GM21526 (cell line): ENCODE results near the gene SKI.

Source experiments
- ATAC-seq: cut with Tn5 transposase; IDR thresholded peaks from one replicate; pipeline ENCODE4 v1.9.1; 2021; ENCODE audit warnings: moderate library complexity; ENCODE audit not compliant: unreplicated experiment, low FRiP score

The SKI gene

GRCh38 chr1:2228694-2229036 lies 546 bp downstream of the SKI start:
- ATAC-seq, result no peak

GRCh38 chr1:2229037-2229864 lies 1.1 kb downstream of the SKI start:
- no peak for ATAC-seq

- ATAC-seq, result no peak
Observed at GRCh38 chr1:2229911-2230731, 2.0 kb downstream of the SKI start.

GRCh38 chr1:2230781-2231531 lies 2.8 kb downstream of the SKI start:
- ATAC-seq, result no peak

- ATAC-seq, result no peak
Observed at GRCh38 chr1:2231532-2232254, 3.6 kb downstream of the SKI start.

- no peak for ATAC-seq
Observed at GRCh38 chr1:2232255-2232915, 4.3 kb downstream of the SKI start.

- ATAC-seq, result no peak
Observed at GRCh38 chr1:2232916-2233438, 4.9 kb downstream of the SKI start.

- ATAC-seq, result no peak
Observed at GRCh38 chr1:2233468-2233867, 5.3 kb downstream of the SKI start.

GRCh38 chr1:2233997-2234761 lies 6.1 kb downstream of the SKI start:
- ATAC-seq, result no peak

- ATAC-seq, result no peak
Observed at GRCh38 chr1:2234762-2235113, 6.6 kb downstream of the SKI start.

- no peak for ATAC-seq
Observed at GRCh38 chr1:2235300-2235998, 7.3 kb downstream of the SKI start.

GRCh38 chr1:2236695-2237677 lies 8.9 kb downstream of the SKI start:
- ATAC-seq, result no peak

- no peak for ATAC-seq
Observed at GRCh38 chr1:2237773-2238172, 9.7 kb downstream of the SKI start.

GRCh38 chr1:2238361-2239012 lies 10.4 kb downstream of the SKI start:
- ATAC-seq, result no peak

GRCh38 chr1:2239013-2239370 lies 10.9 kb downstream of the SKI start:
- no peak for ATAC-seq

- no peak for ATAC-seq
Observed at GRCh38 chr1:2239384-2239985, 11.4 kb downstream of the SKI start.
